GM18868 (cell line): ENCODE results near the gene KRTAP10-5.
"Not testable (repeated sequence)": the region's sequence is repeated elsewhere in the genome, so short reads cannot be mapped to it uniquely, and the experiment has no call there.

Experiments used
- ATAC-seq: cut with Tn5 transposase; IDR thresholded peaks from one replicate; pipeline ENCODE4 v1.9.1; 2021; ENCODE audit warnings: mild to moderate bottlenecking, moderate library complexity; ENCODE audit not compliant: unreplicated experiment

The KRTAP10-5 gene, protein sequence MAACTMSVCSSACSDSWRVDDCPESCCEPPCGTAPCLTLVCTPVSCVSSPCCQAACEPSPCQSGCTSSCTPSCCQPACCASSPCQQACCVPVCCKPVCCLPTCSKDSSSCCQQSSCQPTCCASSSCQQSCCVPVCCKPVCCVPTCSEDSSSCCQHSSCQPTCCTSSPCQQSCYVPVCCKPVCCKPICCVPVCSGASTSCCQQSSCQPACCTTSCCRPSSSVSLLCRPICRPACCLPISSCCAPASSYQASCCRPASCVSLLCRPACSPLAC

DNA sequence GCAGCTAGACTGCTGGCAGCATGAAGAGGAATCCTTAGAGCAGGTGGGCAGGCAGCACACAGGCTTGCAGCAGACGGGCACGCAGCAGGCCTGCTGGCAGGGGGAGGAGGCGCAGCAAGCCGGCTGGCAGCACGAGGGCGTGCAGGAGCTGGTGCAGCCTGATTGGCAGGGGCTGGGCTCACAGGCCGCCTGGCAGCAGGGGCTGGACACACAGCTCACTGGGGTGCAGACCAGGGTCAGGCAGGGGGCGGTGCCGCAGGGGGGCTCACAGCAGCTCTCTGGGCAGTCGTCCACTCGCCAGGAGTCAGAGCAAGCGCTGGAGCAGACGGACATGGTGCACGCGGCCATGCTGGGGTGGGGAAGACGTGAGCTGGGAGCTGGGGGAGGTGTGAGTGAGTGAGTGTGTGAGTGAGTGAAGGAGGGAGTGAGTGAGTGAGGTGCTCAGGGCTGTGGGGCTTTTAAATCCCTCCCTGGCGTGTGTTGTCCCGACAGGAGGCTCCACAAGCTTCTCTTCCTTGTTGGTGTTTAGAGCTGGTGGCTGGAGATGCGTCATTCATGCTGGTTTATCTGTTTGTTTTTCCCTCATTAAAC is at the start of gene KRTAP10-5:
Gene KRTAP10-5, minus strand, starts transcription at position 374 of the 591 bp plus-strand sequence. Its CDS starts 26 bp downstream, at position 348.
- not testable (repeated sequence) for ATAC-seq

DNA sequence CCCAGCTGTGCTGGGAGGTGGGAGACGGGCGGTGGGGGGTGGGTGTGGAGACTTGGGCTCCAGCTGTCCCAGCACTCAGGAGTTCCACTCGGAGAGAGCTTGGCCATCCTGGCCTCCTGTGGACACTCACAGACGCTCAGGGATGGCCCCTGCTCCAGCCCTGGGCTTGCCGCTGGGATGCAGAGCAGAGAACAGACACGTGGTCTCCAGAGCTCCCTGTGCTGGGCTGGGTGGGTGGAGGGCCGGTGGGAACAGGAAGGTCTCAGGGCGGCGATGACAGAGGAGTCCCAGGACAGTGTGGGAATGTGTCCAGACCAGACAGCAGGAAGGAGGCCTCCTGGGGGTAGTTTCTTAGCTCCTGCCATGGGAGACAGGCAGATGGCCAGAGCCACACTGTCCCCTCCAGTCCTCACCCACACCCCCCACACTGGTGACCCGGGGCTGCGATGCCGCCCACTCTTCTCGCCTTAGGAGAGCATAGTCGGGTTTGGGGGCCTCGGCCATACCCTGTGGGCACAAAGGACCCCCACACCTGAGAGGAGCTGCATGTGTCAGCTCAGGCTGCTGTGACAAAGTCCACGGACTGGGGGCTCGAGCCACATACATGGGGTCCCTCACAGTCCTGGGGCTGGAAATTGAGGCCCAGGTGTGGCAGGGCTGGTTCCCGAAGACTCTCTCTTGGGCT is 48.4 kb upstream of the KRTAP10-5 start:
- no peak for ATAC-seq

DNA sequence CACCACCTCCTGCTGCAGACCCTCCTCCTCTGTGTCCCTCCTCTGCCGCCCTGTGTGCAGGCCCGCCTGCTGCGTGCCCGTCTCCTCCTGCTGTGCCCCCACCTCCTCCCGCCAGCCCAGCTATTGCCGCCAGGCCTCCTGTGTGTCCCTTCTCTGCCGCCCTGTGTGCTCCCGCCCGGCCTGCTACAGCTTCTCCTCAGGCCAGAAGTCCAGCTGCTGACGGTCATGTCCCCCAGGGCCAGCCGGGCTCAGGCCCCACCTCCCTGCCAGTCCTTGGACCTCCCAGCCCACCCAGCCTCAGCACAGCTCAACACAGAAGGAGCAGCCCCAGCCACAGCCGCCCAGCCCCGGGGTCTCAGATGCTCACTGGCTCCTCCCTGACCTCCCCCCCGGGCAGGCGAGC is 47.4 kb upstream of the KRTAP10-5 start:
- not testable (repeated sequence) for ATAC-seq

DNA sequence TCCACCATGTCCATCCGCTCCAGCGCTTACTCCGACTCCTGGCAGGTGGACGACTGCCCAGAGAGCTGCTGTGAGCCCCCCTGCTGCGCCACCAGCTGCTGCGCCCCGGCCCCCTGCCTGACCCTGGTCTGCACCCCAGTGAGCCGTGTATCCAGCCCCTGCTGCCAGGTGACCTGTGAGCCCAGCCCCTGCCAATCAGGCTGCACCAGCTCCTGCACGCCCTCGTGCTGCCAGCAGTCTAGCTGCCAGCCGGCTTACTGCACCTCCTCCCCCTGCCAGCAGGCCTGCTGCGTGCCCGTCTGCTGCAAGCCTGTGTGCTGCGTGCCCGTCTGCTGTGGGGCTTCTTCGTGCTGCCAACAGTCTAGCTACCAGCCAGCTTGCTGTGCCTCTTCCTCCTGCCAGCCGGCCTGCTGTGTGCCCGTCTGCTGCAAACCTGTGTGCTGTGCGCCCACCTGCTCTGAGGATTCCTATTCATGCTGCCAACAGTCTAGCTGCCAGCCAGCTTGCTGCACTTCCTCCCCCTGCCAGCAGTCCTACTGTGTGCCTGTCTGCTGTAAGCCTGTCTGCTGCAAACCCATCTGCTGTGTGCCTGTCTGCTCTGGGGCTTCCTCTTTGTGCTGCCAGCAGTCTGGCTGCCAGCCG is 46.9 kb upstream of the KRTAP10-5 start:
- ATAC-seq = not testable (repeated sequence)

DNA sequence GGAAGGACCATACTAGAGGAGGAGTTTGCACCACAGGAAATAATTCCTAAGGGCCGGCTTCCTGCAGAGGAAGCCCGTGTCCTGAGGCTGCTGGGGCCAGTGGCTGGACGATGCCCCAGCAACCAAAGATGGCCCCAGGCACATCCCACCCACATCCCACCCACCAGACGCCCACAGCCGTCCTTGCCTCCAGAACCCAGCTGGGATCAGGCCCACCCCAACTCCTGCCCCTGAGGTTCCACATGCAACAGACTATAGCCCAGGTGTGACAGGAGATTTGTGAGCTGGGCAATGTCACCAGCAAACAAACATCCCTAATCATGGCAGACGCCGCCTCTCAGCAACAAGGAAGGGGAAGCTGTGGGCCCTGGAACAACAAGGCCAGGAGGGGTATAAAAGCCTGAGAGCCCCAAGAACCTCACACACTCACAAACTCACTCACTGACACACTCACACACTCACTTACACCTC is 46.3 kb upstream of the KRTAP10-5 start, which contains the start of gene KRTAP10-9:
Gene KRTAP10-9, plus strand, starts transcription at position 421 of the 471 bp plus-strand sequence. CDS start 79 bp downstream, outside the sequence.
- ATAC-seq = no peak

DNA sequence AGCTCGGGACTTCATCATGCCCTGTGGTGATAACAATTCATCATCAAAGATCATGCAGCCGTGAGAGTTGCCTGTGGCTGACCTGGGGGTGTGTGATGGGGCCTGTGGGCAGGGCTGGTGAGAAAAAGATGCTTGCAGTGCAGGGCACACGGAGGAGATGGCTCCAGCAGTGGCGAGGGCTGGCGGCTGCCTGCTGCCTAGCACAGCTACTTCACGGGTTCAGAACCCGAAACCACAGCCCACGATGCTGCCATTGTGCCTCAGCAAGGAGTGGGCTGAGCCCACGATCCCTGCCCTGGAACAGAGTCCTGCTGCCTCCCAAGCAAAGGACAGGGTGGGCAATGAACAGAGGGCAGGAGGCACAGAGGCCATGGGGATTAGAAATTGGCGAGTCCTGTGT is 45.9 kb upstream of the KRTAP10-5 start:
- ATAC-seq = no peak

DNA sequence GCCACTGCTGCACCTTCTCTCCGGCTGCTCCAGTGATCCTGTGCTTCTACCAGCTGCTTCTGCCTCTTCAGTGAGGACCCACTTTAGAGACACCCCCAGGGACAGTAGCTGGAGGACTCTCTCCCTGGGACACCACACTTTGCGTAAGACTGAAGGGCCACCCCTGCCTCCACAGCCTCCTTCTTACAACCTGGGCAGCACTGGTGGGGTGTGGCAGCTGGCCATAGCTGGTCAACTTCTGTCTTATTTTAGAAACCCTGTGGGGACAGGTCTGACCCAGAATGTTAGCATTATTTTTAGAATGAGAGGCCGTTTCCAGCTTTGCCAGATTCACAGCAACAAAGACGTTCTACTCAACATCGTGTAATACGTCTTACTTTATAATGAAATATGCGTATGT is 45.4 kb upstream of the KRTAP10-5 start:
- no peak for ATAC-seq

DNA sequence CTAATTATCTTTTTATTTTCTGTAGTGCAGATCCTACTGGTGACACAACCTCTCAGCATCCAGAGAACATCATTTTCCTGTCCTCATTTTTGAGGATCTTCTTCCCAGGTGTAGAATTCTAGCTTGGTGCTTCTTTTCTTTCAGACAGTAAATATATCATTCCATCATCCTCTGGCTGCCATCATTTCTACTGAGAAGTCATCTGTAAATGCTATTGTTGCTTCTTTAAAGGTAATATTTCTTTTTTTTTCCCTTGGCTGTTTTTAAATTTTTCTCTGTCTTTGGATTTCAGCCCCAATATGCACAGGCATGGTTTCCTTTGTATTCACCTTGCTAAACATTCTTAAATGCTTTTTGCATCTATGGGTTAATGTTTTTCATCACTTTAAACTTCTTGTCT is 43.2 kb upstream of the KRTAP10-5 start:
- ATAC-seq = no peak

DNA sequence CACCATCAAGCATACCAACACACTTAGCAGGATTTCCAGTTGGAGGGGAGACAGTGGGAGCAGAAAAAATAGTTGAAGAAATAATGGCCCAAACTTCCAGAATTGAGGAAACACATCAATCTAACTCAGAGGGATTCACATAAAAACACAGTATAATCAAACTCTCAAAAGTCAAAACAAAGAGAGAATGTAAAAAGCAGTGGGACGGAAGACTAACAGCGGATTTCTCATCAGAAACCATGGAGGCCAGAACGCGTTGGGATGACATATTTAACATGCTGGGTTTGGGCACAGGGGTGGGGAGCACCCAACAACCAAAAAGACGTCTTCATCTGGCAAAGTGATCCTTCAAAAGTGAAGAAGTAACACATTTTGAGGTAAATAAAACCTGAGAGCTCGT is 39.5 kb upstream of the KRTAP10-5 start:
- ATAC-seq = no peak

DNA sequence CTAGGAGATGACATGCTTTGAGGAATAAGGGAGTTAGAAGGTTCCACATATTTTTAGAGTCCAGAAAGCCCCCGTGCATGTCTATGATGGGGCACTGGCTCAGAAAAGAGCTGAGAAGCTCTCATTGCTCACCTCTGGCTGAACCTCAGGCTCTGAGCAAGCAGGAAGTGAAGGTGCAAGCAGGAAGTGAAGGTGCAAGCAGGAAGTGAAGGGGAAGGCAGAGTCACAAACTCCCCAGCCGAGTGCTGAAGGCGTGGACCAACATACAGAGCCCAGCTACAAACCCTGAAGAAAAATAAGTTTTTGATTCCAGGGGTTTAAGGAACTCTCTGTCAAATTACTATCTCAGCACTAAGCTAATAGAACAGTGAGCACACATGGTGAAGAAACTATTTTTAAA is 38.5 kb upstream of the KRTAP10-5 start:
- no peak for ATAC-seq

DNA sequence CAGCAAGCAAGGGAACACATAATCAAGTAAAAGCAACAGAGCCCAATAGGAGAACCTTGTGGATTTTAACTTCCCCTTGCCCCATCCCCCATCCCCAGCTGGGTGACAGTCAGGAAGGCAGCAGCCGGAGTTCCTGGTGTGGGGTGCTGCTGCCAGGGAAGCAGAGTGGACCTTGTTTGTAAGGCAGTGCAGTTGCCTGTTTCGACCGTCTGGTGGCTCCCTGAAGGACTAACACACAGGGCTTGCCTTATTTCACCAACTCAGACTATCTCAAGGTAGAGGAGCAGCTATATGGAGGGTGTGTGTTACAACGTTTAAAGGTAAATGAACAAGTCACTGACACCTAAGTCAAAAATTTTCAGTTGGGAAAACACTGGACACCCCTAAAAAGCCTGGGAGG is 38.1 kb upstream of the KRTAP10-5 start:
- no peak for ATAC-seq

DNA sequence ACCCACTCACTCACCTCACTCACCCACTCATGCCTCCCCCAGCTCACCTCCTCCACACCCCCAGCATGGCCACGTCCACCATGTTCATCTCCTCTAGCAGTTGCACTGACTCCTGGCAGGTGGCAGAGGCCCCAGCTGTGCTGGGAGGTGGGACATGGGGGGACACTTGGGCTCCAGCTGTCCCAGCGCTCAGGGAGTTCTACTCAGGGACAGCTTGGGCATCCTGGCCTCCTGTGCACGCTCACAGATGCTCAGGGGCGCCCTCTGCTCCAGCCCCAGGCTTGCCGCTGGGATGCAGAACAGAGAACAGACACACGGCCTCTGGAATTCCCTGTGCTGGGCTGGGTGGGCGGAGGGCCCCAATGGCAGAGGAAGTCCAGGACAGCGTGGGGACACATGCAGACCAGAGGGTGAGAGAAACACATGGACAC is 36.7 kb upstream of the KRTAP10-5 start:
- no peak for ATAC-seq

DNA sequence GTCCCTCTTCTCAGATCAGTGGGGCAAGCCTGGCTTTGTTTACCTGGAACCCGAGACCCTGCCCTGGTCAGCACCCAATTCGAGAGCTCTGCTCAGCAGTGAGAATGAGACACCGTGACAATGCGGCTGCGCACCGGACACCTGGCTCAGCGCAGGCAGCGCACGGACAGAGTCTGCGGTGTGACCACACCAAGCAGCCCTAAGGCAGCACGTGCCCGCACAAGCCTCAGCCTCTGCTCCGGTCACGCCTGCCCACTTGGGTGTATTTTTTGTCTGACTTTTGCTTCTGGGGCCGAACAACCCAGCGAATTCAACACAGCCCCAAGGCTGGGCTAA is 36.2 kb upstream of the KRTAP10-5 start:
- ATAC-seq = no peak

DNA sequence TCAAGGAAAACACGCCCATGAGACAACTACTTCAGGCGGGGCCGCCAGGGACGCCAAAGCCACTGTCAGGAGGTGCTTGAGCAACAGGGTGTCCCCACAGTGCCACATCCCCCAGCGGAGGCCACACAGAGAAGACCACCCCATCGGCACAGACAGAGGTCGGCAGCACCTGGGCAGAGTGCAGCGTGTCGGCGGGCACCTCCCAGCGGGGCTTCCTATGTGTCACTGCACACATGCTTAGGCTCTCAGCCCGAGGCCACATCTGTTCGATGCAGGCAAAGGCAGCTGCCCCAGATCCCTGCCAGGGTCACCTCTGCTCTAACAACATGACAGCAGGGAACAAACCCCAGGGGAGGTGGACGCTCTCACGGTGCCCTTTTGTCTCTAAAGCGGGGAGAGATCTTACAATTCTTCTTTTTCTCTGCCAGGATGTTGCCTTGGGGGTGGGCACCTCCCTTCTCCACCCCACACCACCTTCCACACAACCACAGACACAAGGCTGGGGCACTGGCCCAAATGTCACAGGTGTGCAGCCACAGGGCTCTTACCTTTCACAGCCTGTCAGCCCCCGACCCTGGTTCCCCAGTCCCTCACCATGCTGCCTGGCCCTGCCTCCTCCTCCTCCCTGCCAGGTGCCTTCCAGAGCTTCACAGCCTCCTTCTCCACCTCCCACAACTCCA is 35.6 kb upstream of the KRTAP10-5 start:
- no peak for ATAC-seq

DNA sequence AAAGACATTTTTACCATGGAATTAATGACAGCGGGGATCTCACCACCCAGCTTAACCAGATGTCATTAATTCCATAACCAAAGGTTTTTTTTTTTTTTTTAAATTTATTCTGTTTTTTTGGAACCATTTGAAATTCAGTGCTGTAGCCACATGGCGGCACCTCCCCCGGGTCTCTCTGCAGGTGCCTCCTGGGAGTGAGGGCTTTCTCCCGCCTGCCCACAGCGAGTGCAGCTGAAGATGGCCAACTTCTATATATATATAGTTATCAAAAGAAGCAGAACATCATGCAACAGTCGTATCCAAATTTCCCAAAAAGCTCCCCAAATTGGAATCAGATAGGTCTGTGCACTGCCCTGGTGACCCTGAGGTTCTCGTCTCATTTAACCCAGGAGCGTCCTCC is 35.1 kb upstream of the KRTAP10-5 start:
- ATAC-seq = no peak

DNA sequence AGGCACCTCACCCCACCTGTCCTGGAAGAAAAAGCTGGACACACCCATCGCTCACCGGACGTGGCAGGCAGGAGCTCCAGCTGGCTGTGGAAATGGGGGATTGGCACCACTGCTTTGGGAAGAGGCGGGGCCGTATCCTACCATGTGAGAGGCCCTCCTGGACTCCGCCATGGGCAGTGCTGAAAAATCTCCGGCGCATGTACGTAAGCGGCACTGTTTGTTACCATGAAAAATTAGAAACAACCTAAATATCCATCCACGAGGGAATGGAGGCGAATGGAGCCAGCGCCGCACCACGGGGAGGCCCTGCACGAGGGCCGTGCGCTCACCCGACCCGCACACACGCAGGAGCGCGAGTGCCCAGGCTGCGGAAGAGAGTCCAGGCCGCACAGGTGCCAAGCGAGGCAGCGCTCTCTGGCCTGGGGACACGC is 34.6 kb upstream of the KRTAP10-5 start:
- no peak for ATAC-seq

DNA sequence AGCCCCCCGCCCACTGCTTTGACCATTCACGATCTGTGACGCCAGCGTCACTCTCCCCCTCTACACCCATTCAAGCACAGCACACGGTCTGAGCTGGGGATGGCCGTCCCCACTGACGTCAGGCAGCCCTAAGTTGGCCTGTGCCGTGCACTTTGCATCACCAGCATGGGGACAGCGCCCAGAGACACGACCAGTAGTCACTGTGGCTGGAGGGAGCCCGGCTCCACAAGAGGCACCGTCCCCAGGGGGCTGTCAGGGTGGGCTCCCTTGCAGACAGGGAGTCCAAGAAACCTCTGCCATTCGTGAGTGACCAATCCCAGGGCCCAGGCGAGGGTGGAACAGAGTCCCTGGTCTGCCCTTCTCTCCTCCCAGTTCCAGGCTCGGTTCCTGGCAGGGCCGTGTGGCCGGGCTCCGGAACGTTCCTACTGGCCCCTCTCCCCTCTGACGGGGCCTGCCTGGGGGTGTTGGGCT is 33.8 kb upstream of the KRTAP10-5 start:
- ATAC-seq = no peak

DNA sequence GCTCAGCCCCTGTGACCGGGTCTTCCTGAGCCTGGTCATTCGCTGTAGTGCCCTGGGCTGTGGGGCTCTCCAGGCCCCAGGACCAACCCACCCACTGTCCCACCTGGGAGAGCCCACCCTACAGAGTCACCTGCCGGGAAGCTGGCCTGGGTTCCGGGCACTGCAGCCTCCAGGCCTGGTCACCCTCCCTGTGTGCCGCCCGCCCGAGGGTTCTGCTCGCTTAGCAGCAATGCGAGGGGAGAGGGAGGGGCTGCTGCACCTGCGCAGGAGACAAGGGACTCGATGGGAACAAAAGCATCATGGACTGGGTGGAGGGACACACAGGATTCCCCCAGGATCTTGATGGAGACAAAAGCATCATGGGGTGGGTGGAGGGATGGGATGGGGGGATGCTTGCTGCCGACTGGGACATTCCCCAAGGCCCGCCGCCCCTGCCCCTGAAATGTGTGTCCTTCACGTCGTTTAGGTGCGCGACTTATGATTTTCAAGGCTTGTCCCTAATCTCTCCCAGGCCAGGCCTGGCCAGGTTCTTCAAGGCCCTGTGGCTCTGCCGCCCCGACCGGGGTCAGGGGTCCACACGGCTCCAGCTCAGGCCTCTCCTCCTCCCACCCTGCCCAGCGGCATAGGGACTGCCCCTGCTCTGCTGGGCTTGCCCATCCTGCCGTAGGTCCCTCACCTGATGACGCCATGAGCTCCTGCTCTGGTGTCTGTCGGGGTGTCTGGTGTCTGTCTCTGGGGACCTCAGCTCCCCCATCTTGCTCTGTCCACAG is 33.2 kb upstream of the KRTAP10-5 start:
- ATAC-seq = no peak

DNA sequence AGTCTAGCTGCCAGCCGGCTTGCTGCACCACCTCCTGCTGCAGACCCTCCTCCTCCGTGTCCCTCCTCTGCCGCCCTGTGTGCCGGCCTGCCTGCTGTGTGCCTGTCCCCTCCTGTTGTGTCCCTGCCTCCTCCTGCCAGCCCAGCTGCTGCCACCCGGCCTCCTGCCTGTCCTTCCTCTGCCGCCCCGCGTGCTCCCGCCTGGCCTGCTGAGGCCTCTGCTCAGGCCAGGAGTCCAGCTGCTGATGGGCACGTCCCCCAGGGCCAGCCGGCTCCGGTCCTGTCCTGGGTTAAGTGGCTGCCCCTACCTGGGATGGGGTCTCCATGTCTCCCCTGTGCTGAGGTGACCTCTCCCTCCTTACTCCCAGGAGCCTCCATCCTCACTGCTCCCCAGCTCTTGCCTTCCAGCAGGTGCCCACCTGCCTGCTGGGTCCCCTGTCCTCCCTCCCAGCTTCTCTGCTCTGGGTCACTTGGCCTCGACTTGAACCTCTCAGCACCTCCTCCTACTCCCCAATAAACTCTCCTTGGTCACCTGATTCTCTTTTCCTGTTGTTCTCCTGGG is 32.3 kb upstream of the KRTAP10-5 start:
- ATAC-seq = no peak

DNA sequence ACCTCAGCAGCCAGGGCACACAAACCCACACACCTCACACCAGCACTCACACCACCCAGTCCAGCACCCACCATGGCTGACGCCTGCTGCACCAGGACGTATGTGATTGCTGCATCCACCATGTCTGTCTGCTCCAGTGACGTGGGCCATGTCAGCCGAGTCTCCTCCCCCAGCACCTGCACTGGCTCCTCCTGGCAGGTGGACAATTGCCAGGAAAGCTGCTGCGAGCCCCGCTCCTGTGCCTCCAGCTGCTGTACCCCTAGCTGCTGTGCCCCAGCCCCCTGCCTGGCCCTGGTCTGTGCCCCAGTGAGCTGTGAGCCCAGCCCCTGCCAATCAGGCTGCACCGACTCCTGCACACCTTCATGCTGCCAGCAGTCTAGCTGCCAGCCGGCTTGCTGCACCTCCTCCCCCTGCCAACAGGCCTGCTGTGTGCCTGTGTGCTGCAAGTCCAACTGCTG is 31.7 kb upstream of the KRTAP10-5 start, which contains the start of gene KRTAP10-8:
Gene KRTAP10-8, plus strand, starts transcription at position 51 of the 458 bp plus-strand sequence. Its CDS starts 22 bp downstream, at position 73.
- ATAC-seq = no peak
